HCT116 (cell line): ENCODE measurements around the gene TIAM1. TPM values are rescaled to one million over a fixed set of nuclear protein-coding genes. Genes with fewer than 3 reads are reported as not detected.

ENCODE experiments used
- ATAC-seq: fragments of 200-7000 bp; cut with Tn5 transposase; 2 replicates; pipeline ENCODE4 v1.9.1; 2020; ENCODE audit warnings: mild to moderate bottlenecking, moderate library complexity
- BruUV-seq: library from RNA; stranded (reverse); fragments of 400-500 nt; replicated peaks from 2 replicates; lab custom pipeline; 2021; lab: Mats Ljungman, UMichigan
- CTCF ChIA-PET: fragments of 300-600 bp; sonication (Branson Sonifier 250); formaldehyde crosslinking; loops from one replicate; lab custom pipeline; 2021; ENCODE audit warnings: antibody characterized with exemption; lab: Charles Lee
- POLR2A ChIA-PET: fragments of 300-600, 350-600 bp; sonication (Branson Sonifier 250); formaldehyde crosslinking; loops from one replicate; lab custom pipeline; 2021; ENCODE audit warnings: antibody characterized with exemption; lab: Charles Lee
- RAD21 ChIA-PET, 2 experiments: fragments of 300-600 bp; sonication (Branson Sonifier 250); formaldehyde crosslinking; loops; one replicate each; lab custom pipeline; 2023; ENCODE audit warnings: low total read pairs in 2 of 2; ENCODE audit not compliant: uncharacterized antibody in 2 of 2, unreplicated experiment in 2 of 2, low non-redundant PET in 1 of 2; lab: Charles Lee
- DNase-seq: peaks from one replicate; pipeline ENCODE4 v3.0.0-alpha.2; 2010; ENCODE audit warnings: low read depth, low spot score
- H2AFZ ChIP-seq: fragments of 200-600 bp; shearing (Covaris generic), sonication (generic); 2 replicates; pipeline ENCODE4 v1.6.1; 2017; ENCODE audit warnings: low read depth, mixed run types, mixed read lengths, antibody characterized with exemption, low read length; ENCODE audit not compliant: poor library complexity, severe bottlenecking
- H3K27ac ChIP-seq: 2 replicates; pipeline ENCODE4 v1.5.1; 2012; ENCODE audit warnings: low read depth, low read length
- H3K27me3 ChIP-seq: fragments of 200-600 bp; sonication (generic); 2 replicates; pipeline ENCODE4 v1.6.1; 2016; ENCODE audit warnings: mixed run types, low read length, mixed read lengths; ENCODE audit not compliant: insufficient read depth
- H3K36me3 ChIP-seq, 2 experiments: fragments of 200-500 bp in 1 of 2; fragments of 200-600 bp in 1 of 2; sonication (Bioruptor generic) in 1 of 2; sonication (generic) in 1 of 2; 2 replicates each; pipeline versions ENCODE4 v1.5.1 to v1.6.1; 2014 to 2016; ENCODE audit warnings: low read length in 2 of 2, inconsistent platforms in 1 of 2, mixed read lengths in 1 of 2, mixed run types in 1 of 2; ENCODE audit not compliant: insufficient read depth in 2 of 2, control insufficient read depth in 1 of 2
- H3K4me1 ChIP-seq, 2 experiments: fragments of 200-600 bp in 1 of 2; sonication (generic) in 1 of 2; 2 replicates each; pipeline versions ENCODE4 v1.5.1 to v1.6.1; 2012 to 2017; ENCODE audit warnings: low read length in 2 of 2, inconsistent platforms in 1 of 2, mild to moderate bottlenecking in 1 of 2, mixed read lengths in 1 of 2, mixed run types in 1 of 2, moderate library complexity in 1 of 2; ENCODE audit not compliant: insufficient read depth in 2 of 2, control insufficient read depth in 1 of 2
- H3K4me2 ChIP-seq: fragments of 200-600 bp; sonication (generic); 2 replicates; pipeline ENCODE4 v1.6.1; 2017; ENCODE audit warnings: mixed run types, low read length, mixed read lengths
- H3K4me3 ChIP-seq, 2 experiments: fragments of 200-600 bp in 1 of 2; sonication (generic) in 1 of 2; replicated peaks in 1 of 2; 2 replicates each; pipeline ENCODE4 v1.5.1; 2011 to 2016; ENCODE audit warnings: low read length in 2 of 2, control low read depth in 1 of 2, low read depth in 1 of 2, mild to moderate bottlenecking in 1 of 2, mixed read lengths in 1 of 2, mixed run types in 1 of 2
- H3K79me2 ChIP-seq: fragments of 200-600 bp; sonication (generic); 2 replicates; pipeline ENCODE4 v1.6.1; 2017; ENCODE audit warnings: mild to moderate bottlenecking, mixed run types, low read length, moderate library complexity, mixed read lengths; ENCODE audit not compliant: insufficient read depth
- H3K9ac ChIP-seq: fragments of 200-600 bp; sonication (generic); 2 replicates; pipeline ENCODE4 v1.6.1; 2016; ENCODE audit warnings: low read length, mixed read lengths
- H3K9me2 ChIP-seq: fragments of 200-600 bp; sonication (generic), shearing (Covaris generic); 2 replicates; pipeline ENCODE4 v1.6.1; 2017; ENCODE audit warnings: mixed run types, mild to moderate bottlenecking, moderate library complexity; ENCODE audit not compliant: insufficient read depth
- H3K9me3 ChIP-seq, 2 experiments: fragments of 200-500 bp in 1 of 2; fragments of 200-600 bp in 1 of 2; sonication (Bioruptor generic) in 1 of 2; sonication (generic) in 1 of 2; 2 replicates each; pipeline ENCODE4 v1.6.1; 2014 to 2017; ENCODE audit warnings: low read length in 2 of 2, mixed read lengths in 2 of 2, inconsistent platforms in 1 of 2, low read depth in 1 of 2, mild to moderate bottlenecking in 1 of 2, mixed run types in 1 of 2, moderate library complexity in 1 of 2; ENCODE audit not compliant: control insufficient read depth in 1 of 2, insufficient read depth in 1 of 2
- H4K20me1 ChIP-seq: fragments of 200-600 bp; sonication (generic), shearing (Covaris generic); 2 replicates; pipeline ENCODE4 v1.6.1; 2017; ENCODE audit warnings: mixed run types, mild to moderate bottlenecking, moderate library complexity; ENCODE audit not compliant: insufficient read depth
- CEBPB ChIP-seq: IDR thresholded peaks from 2 replicates; pipeline ENCODE4 v1.6.1; 2012; ENCODE audit warnings: low read depth
- EGR1 ChIP-seq: IDR thresholded peaks from 2 replicates; pipeline ENCODE4 v1.6.1; 2012; ENCODE audit warnings: low read depth
- EZH2phosphoT487 ChIP-seq: fragments of 200-600 bp; IDR thresholded peaks from 2 replicates; pipeline ENCODE4 v1.6.1; 2018; ENCODE audit warnings: antibody characterized with exemption, borderline replicate concordance
- POLR2AphosphoS5 ChIP-seq: IDR thresholded peaks from 2 replicates; pipeline ENCODE4 v1.6.1; 2011; ENCODE audit warnings: mild to moderate bottlenecking, low read depth, low read length, moderate library complexity
- RAD21 ChIP-seq: IDR thresholded peaks from 2 replicates; pipeline ENCODE4 v1.6.1; 2012; ENCODE audit warnings: low read depth, mild to moderate bottlenecking
- REST ChIP-seq: IDR thresholded peaks from 2 replicates; pipeline ENCODE4 v1.6.1; 2012; ENCODE audit warnings: low read depth
- SIN3A ChIP-seq: IDR thresholded peaks from 2 replicates; pipeline ENCODE4 v1.6.1; 2012; ENCODE audit warnings: low read depth
- SRF ChIP-seq: IDR thresholded peaks from 2 replicates; pipeline ENCODE4 v1.6.1; 2012; ENCODE audit warnings: low read depth
- ZFX ChIP-seq: fragments of 450-650 bp; IDR thresholded peaks from 2 replicates; pipeline ENCODE4 v1.6.1; 2017
- intact Hi-C: fragments of 100-400 bp; cut with micrococcal nuclease; formaldehyde crosslinking; loops from 2 replicates; pipeline ENCODE4 v1.10.0; 2022
- total RNA-seq: library from RNA; stranded (reverse); gene quantifications from one replicate; pipeline ENCODE4 v1.2.1, GENCODE V29; 2021; ENCODE audit not compliant: unreplicated experiment
- TF ChIP-seq, protein P1 (sequence below): IDR thresholded peaks from 2 replicates; pipeline ENCODE4 v1.6.1; 2012

Gene TIAM1
- total RNA-seq, 1 experiment from 2014 or later = 47.8 TPM

DNA sequence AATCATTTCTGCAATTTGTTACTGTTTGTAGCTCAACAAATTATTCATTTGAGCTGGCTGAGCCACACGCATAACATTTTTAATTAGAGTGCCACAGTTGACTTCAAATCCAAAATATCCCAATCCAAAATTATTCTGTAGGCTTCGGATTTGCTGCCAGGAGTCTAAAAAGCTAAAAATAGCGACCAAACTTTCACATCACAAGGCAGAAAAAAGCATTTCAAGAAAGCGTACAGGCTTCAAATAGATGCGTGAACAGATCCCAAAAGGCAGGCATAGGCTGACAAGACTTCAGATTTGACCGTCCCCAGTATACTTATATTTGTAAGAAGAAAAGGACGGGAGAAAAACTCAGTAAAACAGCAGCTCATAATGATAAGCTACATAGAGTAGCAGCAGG, 24.3 kb upstream of the TIAM1 start:
- no peaks in the 10 kb centered on the region for H3K79me2 ChIP-seq
- 0 out of 2 replicates have a peak overlapping the region, but pooled peaks have one; percentile 14 for H3K9ac ChIP-seq
- no peaks in the 10 kb centered on the region for H3K36me3 ChIP-seq
- intact Hi-C loops = no loop called here
- peak overlapping the region; percentile 81; the same call in 1 of the 2 replicates for H3K27ac ChIP-seq
- TF ChIP-seq SRF (no peak), EZH2phosphoT487 (no peak), SIN3A (no peak)
- TF ChIP-seq, all 23 proteins: peak for 0
- H4K20me1 ChIP-seq = no peaks in the 10 kb centered on the region
- H3K4me3 ChIP-seq = no peak overlapping the region
- H3K9me2 ChIP-seq = no peaks in the 10 kb centered on the region
- no peaks in the 10 kb centered on the region for H3K9me3 ChIP-seq
- no peaks in the 10 kb centered on the region for H3K27me3 ChIP-seq
- POLR2A ChIA-PET = interaction anchor here (1.0 kb wide), 1 partner anchor 191 kb away, joined by 4 read pairs; no protein-coding TSS in a partner anchor
- H2AFZ ChIP-seq = no peak overlapping the region
- DNase-seq (no peak), ATAC-seq (no peak)
- BruUV-seq = no TSS peak
- H3K4me2 ChIP-seq = peak overlapping the region; percentile 58; the same call in 1 of the 2 replicates
- CTCF ChIA-PET = interaction anchor here (1.1 kb wide), 1 partner anchor 91 kb away, joined by 3 read pairs; no protein-coding TSS in a partner anchor
- RAD21 ChIA-PET = no interaction called here
- H3K4me1 ChIP-seq = peaks cover 80 to 91% of the 10 kb centered on the region in 2 experiments

- BruUV-seq = no TSS peak
- peak overlapping the region; percentile 30 for H3K9ac ChIP-seq
- TF ChIP-seq EGR1 (no peak), RAD21 (no peak), CEBPB (no peak), POLR2AphosphoS5 (no peak), REST (no peak), SIN3A (no peak), ZFX (no peak)
- TF ChIP-seq, protein P1, sequence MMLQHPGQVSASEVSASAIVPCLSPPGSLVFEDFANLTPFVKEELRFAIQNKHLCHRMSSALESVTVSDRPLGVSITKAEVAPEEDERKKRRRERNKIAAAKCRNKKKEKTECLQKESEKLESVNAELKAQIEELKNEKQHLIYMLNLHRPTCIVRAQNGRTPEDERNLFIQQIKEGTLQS = no peak
- TF ChIP-seq, all 23 proteins: peak for 0
- Histone ChIP-seq H3K27me3 (no peaks in the 10 kb centered on the region), H4K20me1 (no peaks in the 10 kb centered on the region), H3K36me3 (no peaks in the 10 kb centered on the region), H3K9me2 (no peaks in the 10 kb centered on the region), H3K27ac (peak overlapping the region; percentile 81), H3K79me2 (no peaks in the 10 kb centered on the region), H3K9me3 (no peaks in the 10 kb centered on the region), H3K4me2 (peak overlapping the region; percentile 58), H2AFZ (no peak overlapping the region), H3K4me3 (no peak overlapping the region), H3K4me1 (peaks cover 75 to 91% of the 10 kb centered on the region in 2 experiments)
- ChIA-PET RAD21 (no interaction called here), POLR2A (no interaction called here), CTCF (no interaction called here)
- DNase-seq (no peak), ATAC-seq (no peak)
- intact Hi-C loops = no loop called here
Measured at GRCh38 chr21:31367801-31368200, 23.7 kb upstream of the TIAM1 start.
